ENCODE results near the gene EXOC6.
"Not testable (repeated sequence)": the region's sequence is repeated elsewhere in the genome, so short reads cannot be mapped to it uniquely, and the experiment has no call there.

Gene EXOC6

GRCh38 chr10:92897916-92898315 lies 49.6 kb downstream of the EXOC6 start:
- H3K27ac ChIP-seq: no peak overlapping the region
- TF ChIP-seq CTCF (conservative IDR thresholded peaks at IDR 0.05; ENCODE audit: low read depth): no peak
- ChIA-PET CTCF (no interaction called here), POLR2A (ENCODE audit: low non-redundant PET) (interaction anchor here (0.6 kb wide), 1 partner anchor 97 kb away, joined by 3 read pairs; no protein-coding TSS in a partner anchor)
- no peak for DNase-seq (ENCODE audit: low spot score)

GRCh38 chr10:92901819-92902251 lies 53.5 kb downstream of the EXOC6 start:
- POLR2A ChIA-PET (ENCODE audit: low non-redundant PET): interaction anchor here (0.7 kb wide), 1 partner anchor 10 kb away, joined by 4 read pairs; no protein-coding TSS in a partner anchor
- no peak for TF ChIP-seq CTCF (conservative IDR thresholded peaks at IDR 0.05; ENCODE audit: low read depth)
- H3K27ac ChIP-seq: no peak overlapping the region
- DNase-seq (ENCODE audit: low spot score): no peak
- CTCF ChIA-PET: interaction anchor here (0.6 to 1.2 kb wide), 4 partner anchors 9 to 64 kb away, joined by 3 to 5 read pairs (median 3); no protein-coding TSS in a partner anchor

GRCh38 chr10:92903633-92904032 lies 55.3 kb downstream of the EXOC6 start:
- ChIA-PET POLR2A (ENCODE audit: low non-redundant PET) (no interaction called here), CTCF (no interaction called here)
- no peak for DNase-seq (ENCODE audit: low spot score)
- TF ChIP-seq CTCF (conservative IDR thresholded peaks at IDR 0.05; ENCODE audit: low read depth): no peak
- H3K27ac ChIP-seq: no peak overlapping the region

GRCh38 chr10:92907280-92907679 lies 59.0 kb downstream of the EXOC6 start:
- DNase-seq (ENCODE audit: low spot score): no peak
- POLR2A ChIA-PET (ENCODE audit: low non-redundant PET): no interaction called here
- TF ChIP-seq CTCF (conservative IDR thresholded peaks at IDR 0.05; ENCODE audit: low read depth): no peak

GRCh38 chr10:92912631-92913030 lies 64.3 kb downstream of the EXOC6 start:
- H3K27ac ChIP-seq; CTCF ChIA-PET; DNase-seq (ENCODE audit: low spot score); POLR2A ChIA-PET (ENCODE audit: low non-redundant PET): not testable (repeated sequence)

More at GRCh38 chr10:92907280-92907679, 59.0 kb downstream of the EXOC6 start:
- H3K27ac ChIP-seq: no peak overlapping the region
- CTCF ChIA-PET: no interaction called here

- no peak for TF ChIP-seq CTCF (conservative IDR thresholded peaks at IDR 0.05; ENCODE audit: low read depth)
- no peak for DNase-seq (ENCODE audit: low spot score)
- no peak overlapping the region for H3K27ac ChIP-seq
- POLR2A ChIA-PET (ENCODE audit: low non-redundant PET): no interaction called here
- CTCF ChIA-PET: interaction anchor here (0.6 kb wide), 1 partner anchor 120 kb away, joined by 5 read pairs; no protein-coding TSS in a partner anchor
Measured at GRCh38 chr10:92913973-92914372, 65.7 kb downstream of the EXOC6 start.

- ChIA-PET CTCF (interaction anchor here (0.5 to 1.4 kb wide), 7 partner anchors 12 to 1405 kb away, joined by 3 to 6 read pairs (median 4); no protein-coding TSS in a partner anchor), POLR2A (ENCODE audit: low non-redundant PET) (no interaction called here)
- peak; percentile 39 for DNase-seq (ENCODE audit: low spot score)
- no peak overlapping the region for H3K27ac ChIP-seq
- TF ChIP-seq CTCF (conservative IDR thresholded peaks at IDR 0.05; ENCODE audit: low read depth): peak; percentile 74
Measured at GRCh38 chr10:92914478-92915325, 66.4 kb downstream of the EXOC6 start.

Data from RWPE1 (cell line).